ENCODE data around the gene UBR3.
"Not testable (repeated sequence)": the region's sequence is repeated elsewhere in the genome, so short reads cannot be mapped to it uniquely, and the experiment has no call there.

Gene UBR3

GRCh38 chr2:170106102-170106840 lies 279.0 kb downstream of the UBR3 start:
- no peak for DNase-seq (ENCODE audit: low read depth)

DNA sequence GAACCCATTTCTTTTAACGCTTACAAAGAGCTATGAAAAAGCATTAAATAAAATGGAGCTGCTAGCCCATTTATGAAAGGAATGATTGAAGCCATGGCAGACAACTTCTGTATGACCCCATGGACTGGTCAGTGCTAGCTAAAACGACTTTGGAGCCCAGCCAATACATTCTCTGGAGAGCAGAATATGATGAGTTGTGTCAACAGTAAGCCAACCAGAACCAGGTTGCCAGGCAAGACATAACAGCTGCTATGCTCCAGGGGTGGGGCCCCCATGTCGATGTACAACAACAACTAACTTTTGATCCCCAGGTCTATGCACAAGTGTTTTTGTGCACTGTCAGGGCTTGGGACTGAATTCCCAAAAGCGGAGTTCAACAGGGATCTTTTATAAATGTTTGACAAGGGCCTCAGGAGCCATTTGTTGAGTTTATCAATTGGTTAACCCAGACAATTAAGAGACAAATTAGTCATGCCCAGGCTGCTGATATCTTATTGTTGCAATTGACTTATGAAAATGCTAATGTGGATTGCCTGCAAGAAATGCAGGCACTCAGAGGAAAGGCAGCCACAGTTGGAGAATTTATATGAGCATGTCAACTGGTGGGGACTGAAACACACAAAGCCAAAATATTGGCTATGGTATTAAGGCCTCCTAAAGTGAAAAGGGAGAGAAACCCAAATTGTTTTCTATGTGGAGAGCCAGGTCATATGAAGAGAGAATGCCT lies 286.1 kb downstream of the UBR3 start:
- DNase-seq (ENCODE audit: low read depth) = no peak

- DNase-seq (ENCODE audit: low read depth) = no peak
These were observed 288.4 kb downstream of the UBR3 start for GRCh38 chr2:170115501-170116229.

DNA sequence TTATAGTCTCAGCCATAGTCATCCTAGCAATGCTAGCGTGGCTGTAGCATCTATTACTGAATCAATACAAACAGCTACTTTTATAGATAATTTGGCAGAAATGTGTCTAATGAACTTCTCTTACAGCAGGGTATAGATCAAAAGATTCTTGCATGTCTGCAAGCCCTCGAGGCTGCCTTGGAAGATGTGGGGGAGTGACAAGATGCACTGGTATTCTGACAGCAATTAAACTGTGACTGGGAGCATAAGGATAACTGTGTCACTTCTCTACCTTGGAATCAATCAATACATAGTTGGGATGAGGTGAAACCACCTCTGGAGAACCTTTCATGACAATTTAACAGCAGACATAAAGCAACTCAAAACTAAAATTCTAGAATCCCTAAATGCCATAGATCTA lies 291.4 kb downstream of the UBR3 start:
- DNase-seq (ENCODE audit: low read depth) = no peak

GRCh38 chr2:170119326-170119725 lies 292.1 kb downstream of the UBR3 start:
- not testable (repeated sequence) for DNase-seq (ENCODE audit: low read depth)

DNA sequence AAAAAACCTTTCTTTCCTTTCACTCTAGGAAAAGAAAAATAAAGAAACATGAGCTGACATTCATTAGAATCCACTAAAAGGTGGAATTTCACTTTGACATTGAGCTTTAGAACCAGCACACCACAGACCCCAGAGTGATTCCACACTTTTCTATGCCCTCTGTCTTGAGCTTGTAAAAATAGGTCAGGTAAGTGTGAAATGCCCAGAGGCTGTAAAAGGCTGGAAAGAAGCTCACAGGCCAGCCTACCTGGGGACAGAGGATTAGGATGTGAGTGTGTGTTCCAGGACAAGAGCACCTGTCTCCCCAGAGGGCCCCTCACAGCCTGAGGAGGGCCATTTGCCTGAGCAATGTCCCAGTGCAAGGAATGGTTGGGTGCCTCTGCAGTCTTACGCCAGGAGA lies 294.4 kb downstream of the UBR3 start:
- DNase-seq (ENCODE audit: low read depth) = no peak

DNA sequence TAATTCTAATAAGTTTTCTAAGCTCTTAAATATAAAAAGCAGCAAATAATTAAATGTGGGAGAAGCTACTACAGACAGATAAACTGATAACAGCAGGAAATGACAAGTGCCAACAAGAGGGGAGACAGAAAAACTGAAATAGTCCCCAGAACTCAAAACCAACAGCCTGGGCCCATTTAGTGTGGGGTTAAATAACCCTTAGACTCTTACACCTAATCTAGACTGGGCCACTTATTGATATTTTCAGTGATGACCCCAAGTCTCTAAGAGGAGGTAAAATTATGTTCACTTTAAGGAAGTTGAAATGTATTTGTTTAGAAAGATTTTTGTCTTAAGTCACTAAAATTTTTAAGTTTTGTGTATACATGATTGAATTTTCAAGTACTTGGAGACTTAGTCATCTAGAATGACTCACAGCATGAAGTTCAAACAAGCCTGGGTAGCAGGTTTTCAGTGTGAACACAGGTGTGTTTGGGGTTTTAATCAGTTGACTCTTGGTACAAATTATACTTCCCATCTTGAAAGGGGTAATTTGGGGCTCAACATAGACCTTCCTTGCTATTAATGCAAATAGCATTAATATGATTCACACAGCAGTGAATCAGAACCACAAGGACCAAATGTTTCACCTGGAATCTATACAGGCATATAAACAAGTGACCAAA lies 295.8 kb downstream of the UBR3 start:
- DNase-seq (ENCODE audit: low read depth) = peak; percentile 66

GRCh38 chr2:170123593-170123992 lies 296.3 kb downstream of the UBR3 start:
- DNase-seq (ENCODE audit: low read depth) = peak; percentile 25

DNA sequence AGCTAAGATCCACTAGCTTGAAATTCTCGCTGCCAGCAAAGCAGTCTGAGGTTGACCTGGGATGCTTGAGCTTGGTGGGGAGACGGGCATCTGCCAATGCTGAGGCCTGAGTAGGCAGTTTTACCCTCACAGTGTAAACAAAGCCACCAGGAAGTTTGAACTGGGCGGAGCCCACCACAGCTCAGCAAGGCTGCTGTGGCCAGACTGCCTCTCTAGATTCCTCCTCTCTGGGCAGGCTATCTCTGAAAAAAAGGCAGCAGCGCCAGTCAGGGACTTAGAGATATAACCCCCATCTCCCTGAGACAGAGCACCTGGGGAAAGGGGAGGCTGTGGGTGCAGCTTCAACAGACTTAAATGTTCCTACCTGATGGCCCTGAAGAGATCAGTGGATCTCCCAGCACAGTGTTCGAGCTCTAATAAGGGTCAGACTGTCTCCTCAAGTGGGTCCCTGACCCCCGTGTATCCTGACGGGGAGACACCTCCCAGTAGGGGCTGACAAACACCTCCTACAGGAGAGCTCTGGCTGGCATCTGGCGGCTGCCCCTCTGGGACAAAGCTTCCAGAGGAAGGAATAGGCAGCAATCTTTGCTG lies 299.0 kb downstream of the UBR3 start:
- not testable (repeated sequence) for DNase-seq (ENCODE audit: low read depth)

All from ELR (cell line).